ENCODE data around the gene KRT72.

Gene KRT72

DNA sequence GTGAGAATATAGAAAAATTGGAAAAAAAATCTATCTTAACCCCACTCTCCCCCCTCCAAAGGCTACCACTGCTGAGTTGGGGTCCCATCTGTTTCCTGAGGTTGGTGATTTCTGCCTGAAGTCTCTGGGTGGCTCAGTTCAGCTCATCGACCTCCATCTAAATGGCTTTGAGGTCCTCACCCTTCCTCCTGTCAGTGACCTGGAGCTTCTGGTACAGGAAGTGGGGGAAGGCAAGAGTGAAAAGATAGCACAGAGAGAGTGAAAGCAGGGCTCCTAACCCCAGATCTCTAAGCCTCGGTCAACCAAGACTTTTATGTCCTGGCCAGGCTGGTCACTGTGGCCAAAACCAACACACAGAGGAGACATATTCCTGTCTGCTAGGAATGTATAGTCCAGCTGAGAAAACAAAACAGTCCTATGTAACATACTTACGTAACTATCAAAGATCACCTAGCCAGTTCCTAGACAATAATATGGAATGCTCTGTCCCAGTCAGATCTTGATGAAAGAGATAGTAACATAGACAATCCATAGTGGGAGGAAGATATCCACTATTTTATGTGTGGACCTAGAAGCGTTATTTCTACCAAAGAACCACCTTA, 29.4 kb upstream of the KRT72 start:
- in situ Hi-C loops (cut with MboI; ENCODE audit: low sequenced_read_pairs): no loop called here

GRCh38 chr12:52630008-52630500, 28.8 kb upstream of the KRT72 start:
- in situ Hi-C loops (cut with MboI; ENCODE audit: low sequenced_read_pairs): no loop called here

DNA sequence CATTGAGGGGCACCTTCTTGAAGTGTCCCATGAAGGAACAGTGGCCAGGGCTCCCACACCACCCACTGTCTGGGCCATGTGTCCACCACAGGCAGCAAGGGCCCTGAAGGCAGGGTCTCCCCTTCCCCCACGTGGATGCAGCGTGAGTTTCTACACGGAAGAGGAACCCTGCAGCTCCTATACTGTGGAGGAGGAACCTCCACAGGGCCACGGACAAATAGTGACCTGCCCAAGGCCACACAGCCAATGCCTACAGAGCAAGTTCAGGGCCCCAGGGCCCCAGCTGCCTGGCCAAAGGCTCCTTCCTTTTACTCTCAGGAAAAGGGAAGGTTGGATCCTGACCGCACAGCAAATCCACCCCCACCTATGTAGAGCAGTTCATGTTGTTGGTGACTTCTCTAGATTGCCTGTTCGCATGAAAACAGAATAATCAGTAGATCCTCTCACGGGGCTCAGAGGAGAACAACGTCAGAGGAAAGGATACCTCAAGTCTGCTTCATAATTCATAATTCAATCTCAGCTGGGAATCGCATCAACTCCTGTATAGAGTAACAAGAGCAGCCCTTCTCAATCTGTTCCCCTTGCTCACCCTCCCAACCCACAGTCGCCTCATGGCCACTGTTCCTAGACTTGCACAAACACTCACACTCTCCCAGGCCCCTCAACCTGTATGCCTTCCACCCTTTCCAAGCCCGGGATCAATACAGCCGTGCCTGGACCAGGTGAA, 28.2 kb upstream of the KRT72 start:
- in situ Hi-C loops (cut with MboI; ENCODE audit: low sequenced_read_pairs): no loop called here

GRCh38 chr12:52628841-52629240, 27.6 kb upstream of the KRT72 start:
- in situ Hi-C loops (cut with MboI; ENCODE audit: low sequenced_read_pairs): no loop called here

DNA sequence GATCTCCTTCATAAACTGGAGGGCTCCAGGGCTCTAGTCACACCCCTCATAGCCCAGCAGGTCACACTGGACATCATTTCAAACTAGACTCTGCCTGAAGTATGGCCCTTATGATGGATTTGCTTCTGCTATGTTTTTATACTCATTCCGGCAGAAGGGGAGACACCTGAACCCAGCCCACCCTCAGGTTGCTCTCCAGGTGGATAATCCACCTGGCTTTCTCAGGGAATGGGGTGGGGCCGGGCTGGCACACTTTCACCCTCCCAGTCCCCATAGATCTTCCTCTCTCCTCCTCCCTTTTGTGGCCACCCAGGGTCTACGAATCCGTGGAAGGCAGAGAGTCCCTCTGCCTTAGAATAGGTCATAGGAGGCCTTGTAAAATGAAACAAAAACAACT, 26.8 kb upstream of the KRT72 start:
- in situ Hi-C loops (cut with MboI; ENCODE audit: low sequenced_read_pairs): no loop called here

DNA sequence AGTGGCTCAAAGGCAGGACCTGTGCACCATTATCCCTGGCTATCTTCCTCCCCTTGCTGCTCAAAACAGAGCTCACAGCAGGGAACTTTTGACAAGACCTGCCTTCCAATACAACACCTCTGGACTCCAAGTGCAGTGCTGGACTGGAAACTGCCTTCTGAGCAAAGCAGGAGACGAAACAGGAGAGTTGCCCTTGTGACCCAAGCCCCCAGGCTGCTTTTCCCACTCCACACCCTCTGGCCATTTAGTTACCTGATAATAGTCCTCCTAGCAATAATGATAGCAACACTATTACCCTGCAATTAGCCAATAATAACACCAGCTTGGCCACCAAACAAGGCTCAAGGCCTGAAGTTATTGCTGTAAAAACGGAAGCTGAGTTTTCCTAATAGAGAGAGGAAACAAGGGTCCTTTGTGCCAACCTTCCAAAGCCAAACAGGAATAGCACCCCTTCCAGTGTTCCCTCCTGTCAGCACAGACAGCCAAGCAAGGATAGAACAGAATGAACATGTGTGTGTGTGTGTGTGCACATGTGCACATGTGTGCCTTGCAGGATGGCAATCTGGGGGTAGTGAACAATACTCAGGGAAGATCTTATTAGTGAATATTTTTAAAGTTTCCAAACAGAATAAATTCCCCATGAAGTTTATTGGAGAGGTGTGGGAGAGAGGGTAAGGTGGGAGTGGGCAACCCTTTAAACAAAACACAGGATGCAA, 26.3 kb upstream of the KRT72 start:
- in situ Hi-C loops (cut with MboI; ENCODE audit: low sequenced_read_pairs): no loop called here

GRCh38 chr12:52622349-52622748, 21.1 kb upstream of the KRT72 start:
- in situ Hi-C loops (cut with MboI; ENCODE audit: low sequenced_read_pairs): no loop called here

DNA sequence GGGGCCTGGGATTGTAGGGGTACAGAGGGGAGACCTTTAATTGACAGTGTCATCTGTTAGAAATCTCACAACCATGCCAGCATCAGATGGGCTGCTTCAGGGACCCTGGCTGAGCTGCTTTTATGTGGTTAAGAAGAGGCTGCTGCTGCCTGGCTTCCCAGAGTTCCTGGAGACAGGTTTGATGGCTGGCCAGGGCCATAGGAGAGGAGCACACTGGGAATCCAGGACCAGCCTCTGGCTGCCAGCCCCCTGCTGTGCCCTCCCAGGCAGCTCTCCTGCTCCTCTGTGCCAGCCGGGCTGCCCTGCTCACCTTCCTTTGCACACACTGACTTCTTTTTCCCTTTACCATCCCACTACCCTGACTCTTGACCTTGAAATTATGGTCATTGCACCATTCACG, 17.6 kb upstream of the KRT72 start:
- in situ Hi-C loops (cut with MboI; ENCODE audit: low sequenced_read_pairs): no loop called here

DNA sequence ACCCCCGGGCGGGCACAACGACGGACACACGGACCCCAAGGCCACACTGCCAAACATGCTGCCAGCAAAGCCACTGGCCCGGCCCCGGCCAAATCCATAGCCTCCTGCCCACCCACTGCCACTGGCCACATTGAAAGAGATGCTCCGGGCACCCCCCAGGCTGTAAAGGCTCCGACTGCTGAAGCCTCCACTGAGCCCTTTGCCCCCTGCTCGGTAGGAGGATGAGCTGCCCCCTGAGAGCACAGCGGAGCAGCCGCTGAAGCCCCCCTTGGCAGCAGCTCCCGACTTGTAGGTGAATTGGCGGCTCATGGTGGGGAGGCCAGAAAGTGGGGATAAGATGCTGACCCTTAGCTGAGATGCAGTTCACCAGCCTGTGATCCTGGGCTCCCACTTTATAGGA, 17.0 kb upstream of the KRT72 start, which contains the start of gene KRT73:
Gene KRT73, minus strand, starts transcription at position 344 of the 400 bp plus-strand sequence. Its CDS starts 35 bp downstream, at position 309.
- in situ Hi-C loops (cut with MboI; ENCODE audit: low sequenced_read_pairs): no loop called here

DNA sequence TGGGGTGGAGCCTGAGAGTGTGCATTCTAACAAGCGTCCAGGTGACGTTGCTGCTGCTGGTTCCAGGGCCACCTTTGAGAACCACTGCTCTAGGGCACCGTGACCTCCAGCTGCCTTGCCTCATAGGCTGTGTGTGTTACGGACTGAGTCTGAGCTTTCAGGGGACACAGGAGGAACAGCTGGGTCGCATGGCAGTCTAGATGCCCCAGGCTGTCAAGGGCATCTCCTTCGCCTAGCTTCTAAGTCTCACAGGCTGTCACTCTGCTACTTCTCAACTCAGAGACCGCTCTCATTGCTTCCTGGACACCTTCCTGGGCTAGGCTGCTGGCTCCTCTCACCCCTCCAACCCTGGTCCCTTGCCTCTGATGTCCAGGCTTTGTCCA, 16.1 kb upstream of the KRT72 start:
- in situ Hi-C loops (cut with MboI; ENCODE audit: low sequenced_read_pairs): no loop called here

DNA sequence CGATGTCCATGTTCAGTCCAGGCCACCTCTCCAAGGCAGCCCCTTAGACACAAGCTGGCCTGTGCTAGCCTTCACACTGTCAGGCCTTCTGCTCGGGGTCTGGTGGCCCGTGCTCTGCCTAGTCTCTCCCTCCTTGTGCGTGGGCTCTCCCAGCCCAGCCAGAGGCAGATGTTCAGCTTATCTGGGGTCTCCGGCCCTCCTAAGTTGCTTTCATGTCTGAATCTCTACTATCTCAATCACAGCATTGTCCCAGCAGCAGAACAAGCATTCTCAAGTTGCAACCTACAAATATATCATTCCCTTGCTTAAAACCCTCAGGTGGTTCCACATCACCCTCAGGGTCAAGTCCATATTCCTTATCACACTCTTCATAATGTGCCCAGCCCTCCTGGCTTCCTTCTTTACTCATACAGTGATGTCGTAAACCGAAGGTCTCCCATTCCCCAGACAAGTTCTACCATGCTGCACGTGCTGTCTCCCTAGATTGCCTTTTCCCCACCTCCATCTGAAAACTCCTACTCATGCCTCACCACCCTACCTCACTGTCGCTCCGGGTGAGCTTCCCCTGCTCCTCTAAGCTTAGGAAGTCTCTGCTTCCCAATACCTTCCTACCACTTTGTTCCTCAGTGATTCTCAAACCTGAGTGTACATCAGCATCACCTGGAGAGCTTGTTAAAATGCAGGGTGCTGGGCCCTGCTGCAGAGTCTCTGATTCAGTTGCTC, 15.6 kb upstream of the KRT72 start:
- in situ Hi-C loops (cut with MboI; ENCODE audit: low sequenced_read_pairs): no loop called here

GRCh38 chr12:52615912-52616311, 14.6 kb upstream of the KRT72 start:
- in situ Hi-C loops (cut with MboI; ENCODE audit: low sequenced_read_pairs): no loop called here

GRCh38 chr12:52615208-52615868, 14.1 kb upstream of the KRT72 start:
- in situ Hi-C loops (cut with MboI; ENCODE audit: low sequenced_read_pairs): no loop called here

GRCh38 chr12:52614381-52615207, 13.3 kb upstream of the KRT72 start:
- in situ Hi-C loops (cut with MboI; ENCODE audit: low sequenced_read_pairs): no loop called here

DNA sequence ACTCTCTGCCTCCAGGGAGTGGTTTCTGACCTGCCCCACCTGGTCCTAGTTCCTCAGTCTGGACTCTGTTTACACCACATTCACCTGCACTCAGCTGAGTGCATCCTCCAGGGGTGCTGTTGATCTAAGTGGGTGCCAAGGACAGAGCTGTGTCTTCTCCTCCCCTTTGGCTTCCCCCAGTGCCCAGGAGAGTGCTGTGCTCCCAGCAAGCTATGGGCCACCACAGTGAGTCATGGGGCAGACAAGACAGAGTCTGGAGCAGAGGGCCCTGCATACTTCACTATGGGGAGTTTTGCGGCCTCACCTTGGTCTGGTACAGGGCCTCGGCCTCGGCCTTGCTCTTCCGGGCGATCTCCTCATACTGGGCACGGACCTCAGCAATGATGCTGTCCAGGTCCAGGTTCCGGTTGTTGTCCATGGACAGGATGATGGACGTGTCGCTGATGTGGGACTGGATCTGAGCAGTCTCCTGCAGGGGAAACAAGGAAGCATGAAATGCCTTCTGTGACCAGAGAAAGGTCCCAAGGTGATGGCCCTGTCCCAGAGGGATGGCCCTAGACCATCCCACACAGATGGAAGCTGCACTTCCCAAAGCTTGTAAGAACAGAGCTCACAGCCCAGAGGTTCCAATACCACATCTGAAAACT, 12.2 kb upstream of the KRT72 start:
- in situ Hi-C loops (cut with MboI; ENCODE audit: low sequenced_read_pairs): no loop called here

DNA sequence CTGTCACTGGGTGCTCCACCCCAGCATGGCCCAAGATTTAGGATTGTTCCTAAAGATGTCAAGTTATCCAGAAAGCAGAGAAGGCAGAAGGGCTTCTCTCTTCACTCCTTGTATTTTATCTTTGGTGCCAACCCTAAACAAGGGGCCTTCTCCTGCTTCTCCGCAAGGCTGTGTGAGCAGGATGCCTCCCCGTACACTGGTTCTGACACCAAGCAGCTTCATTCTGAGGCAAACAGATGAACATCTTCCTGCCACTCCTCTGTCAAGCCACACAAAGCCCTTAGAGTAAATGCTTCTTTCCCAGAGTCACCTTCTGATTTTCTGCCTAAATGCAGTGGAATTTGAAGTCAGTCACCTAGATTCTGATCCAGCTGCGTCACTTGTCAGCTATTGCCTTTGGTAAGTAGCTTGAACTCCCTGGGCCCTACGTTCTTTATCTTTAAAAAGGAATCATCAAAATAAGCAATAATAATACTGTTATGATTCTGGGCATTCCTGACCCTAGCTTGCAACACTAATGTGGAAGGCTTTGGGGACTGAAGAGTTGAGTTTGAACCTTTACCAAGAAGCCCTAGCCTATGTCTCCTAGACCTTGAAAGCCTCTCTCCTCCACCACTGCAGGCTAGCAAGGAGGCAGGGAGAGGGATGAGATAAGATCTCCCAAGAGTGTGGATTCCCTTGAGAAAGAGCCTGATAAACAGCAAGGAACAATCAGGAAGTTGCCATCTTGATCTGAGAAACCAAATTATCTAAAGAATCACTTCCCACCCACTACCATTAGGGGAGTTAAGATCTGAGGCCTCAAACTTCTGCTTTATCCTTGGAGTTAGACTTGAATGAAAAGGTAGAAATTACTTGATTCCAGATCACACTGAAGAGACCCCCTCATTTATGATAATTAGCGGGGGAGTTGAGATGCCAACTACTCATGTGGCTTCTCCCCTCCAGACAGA, 11.4 kb upstream of the KRT72 start:
- in situ Hi-C loops (cut with MboI; ENCODE audit: low sequenced_read_pairs): no loop called here

DNA sequence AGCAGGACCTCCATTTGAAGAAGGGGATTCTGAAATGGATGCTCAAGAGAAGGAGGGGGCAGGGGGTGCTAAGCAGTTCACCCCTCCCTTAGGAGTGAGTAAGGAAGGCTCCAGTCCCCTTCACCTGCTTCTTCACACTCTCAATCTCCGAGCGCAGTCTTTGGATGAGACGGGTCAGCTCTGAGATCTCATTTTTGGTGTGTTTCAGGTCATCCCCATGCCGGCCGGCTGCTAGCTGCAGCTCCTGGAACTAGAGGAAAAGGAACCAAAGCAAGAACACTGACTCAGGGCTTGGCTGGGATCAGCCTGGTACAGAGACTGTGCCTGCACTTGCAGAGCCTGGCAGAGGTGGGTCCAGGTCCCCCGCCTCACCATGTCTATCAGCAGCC, 9.8 kb upstream of the KRT72 start:
- in situ Hi-C loops (cut with MboI; ENCODE audit: low sequenced_read_pairs): no loop called here

Data from HL-60/S4 treated with phorbol 12-myristate 13-acetate at 8.2 ng/mL for 4 days and 3 days (cell line).